Measurements from ENCODE around the gene ACSF3.
"Not testable (repeated sequence)": the region's sequence is repeated elsewhere in the genome, so short reads cannot be mapped to it uniquely, and the experiment has no call there.

Gene ACSF3

GRCh38 chr16:89055894-89056555, 37.6 kb upstream of the ACSF3 start:
- DNase-seq (ENCODE audit: low spot score): no peak

DNA sequence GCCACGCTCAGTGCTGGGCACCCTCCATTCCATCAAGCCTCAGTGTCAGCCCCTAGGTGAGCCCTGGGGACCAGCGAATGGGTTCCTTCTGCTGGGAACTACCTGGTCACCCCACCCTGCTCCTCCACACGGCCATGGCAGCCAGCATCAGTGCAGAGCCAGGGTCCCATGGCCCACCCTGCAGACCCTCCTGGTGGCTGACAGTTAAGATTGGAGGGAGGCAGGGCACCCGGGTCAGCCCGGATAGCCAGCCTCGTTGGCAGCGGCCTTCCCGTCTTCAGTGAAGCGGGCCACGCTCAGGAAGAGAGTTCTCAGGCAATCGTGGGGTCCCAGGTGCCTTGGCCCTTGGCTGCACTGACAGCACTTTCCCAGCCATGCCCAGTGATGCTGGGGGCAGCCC, 37.1 kb upstream of the ACSF3 start:
- DNase-seq (ENCODE audit: low spot score): no peak

- DNase-seq (ENCODE audit: low spot score): no peak
These were observed 35.9 kb upstream of the ACSF3 start for GRCh38 chr16:89057738-89058137.

DNA sequence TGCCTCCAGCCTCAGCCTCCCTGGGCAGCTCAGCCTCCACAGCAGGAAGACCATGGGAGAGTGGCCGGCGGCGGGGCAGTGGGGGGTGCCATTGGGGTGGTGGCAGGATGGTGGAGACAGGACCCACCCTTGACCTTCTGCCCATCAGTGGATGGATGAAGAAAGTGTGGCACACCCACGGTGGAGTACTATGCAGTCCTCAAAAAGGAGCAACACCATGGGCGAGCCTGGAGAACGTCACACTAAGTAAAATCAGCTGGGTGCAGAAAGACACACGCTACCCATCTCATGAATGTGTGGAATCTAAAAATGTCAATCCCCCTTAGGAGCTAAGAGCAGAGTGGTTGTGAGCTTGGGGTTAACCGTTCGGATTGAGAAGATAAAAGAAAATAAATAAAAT, 34.8 kb upstream of the ACSF3 start:
- no peak for DNase-seq (ENCODE audit: low spot score)

GRCh38 chr16:89060207-89060794, 33.4 kb upstream of the ACSF3 start:
- DNase-seq (ENCODE audit: low spot score): no peak

GRCh38 chr16:89061086-89061485, 32.6 kb upstream of the ACSF3 start:
- no peak for DNase-seq (ENCODE audit: low spot score)

DNA sequence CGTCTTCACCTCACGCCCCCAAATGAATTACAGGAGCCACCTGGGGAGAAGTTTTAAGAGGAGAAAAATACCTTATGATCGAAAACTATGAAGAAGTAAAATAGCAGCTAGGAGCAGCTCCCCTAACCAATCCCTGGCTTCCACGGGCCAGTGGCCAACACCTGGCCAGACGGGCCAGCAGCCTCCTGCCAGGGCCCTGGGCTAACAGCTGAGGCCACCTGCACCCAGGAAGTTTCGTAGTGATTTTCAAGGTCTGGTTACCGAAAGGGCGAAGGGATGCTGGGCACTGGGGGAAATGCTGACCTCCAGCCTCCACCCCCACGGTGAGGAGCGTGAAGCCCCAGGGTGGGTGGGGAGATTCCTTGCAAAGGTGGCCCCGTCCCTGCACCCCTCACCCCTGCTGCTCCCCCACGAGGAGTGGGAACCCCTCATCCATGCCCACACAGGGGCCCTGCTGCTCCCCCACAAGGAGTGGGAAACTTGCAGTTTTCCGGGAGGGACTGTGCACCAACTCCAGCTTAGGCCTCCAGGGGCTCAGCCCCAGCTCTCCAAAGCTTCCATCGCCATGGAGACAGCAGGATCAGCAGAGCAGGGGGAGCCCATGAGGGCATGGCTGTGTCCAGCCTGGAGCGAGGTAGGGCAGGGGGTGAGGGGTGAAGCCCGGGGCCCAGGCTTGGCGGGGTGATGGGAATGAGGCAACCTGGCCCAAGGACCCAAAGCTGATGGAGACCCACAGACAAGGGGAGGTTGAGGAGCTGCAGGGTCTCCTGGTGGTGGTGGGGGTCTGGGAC, 31.9 kb upstream of the ACSF3 start:
- no peak for DNase-seq (ENCODE audit: low spot score)

DNA sequence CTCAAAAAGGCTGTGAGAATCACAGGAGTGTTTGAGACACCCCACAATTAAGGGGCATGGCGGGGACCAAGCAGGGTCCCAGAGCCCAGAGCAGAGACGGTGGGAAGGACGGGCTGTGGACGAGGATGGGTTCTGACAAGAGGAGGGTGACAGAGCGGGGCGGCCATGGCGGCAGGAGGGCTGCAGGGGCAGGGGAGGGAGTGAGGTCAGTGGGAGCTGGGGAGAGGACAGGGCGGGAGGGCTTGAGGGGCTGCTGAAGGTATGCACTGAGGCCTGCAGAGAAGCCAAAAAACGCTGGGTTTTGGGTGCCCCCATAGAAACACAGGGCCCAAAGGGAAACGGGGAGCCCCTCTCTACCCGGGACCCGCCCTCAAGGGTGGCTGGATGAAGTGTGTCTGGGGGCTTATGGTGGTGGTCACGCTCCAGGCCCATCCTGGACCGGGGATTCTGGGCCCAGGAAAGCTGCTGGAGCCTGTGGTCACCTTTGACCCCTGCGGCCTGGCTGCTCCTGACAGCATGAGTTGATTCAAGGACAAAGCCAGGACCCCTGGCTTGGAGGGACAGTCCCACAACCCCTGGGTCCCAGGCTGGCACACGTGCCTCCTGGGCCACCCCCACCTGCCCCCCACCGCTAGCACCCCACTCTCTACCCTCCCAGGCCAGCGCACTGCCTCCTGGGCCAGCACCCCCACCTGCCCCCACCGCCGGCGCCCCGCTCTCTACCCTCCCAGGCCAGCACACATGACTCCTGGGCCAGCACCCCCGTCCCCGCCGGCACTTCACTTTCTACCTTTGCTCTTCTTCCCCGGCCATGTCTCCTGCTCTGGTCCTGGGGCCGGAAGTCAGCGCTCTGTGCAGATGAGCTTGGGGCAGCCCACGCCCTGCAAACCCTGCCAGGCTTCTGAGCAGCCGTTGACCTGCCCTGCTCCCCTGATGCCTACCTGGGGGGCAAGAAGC, 31.0 kb upstream of the ACSF3 start:
- no peak for DNase-seq (ENCODE audit: low spot score)

DNA sequence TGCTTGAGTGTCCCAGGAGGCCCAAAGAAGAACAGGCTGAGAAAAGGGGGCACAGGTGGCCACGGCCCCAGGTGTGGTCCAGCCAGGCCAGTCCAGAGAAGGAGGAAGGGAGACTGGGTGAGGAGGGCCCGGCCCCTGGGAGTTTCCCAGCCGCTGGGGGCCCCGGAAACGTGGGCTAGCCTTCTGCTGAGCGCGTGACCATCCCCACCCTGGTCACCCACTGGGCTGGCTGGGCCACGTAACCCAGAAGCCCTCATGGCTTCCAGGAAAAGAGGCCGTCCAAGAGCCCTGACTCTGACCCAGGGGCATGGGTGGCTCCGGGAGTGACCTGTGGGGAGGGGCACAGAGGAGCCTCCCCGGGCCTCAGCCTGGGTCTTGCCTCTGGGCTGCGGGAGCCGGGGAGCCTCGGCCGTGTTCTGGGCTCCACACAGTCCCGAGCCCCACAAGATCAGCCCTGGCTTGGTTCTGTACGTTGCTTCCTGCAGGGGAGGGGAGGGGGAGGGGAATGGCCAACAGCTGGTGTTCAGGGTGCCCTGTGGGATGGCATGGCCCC, 29.8 kb upstream of the ACSF3 start:
- no peak for DNase-seq (ENCODE audit: low spot score)

- no peak for DNase-seq (ENCODE audit: low spot score)
These were observed 28.8 kb upstream of the ACSF3 start for GRCh38 chr16:89064606-89065457.

DNA sequence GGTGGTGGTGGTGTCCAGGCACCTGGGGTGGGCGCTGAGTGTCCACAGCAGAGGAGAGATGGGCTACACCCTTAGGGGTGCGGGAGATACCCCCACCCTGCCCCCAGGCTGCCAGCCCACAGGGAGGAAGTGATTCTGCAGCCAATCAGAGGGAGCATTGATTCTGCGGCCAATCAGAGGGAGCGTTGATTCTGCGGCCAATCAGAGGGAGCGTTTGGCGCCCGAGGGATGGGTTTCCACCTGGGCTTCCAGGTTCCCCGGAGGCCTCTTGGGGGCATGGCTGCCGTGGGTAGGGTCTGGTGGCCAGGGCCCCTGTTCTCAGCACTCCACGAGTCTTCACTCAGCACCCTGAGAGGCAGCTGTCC, 28.2 kb upstream of the ACSF3 start:
- no peak for DNase-seq (ENCODE audit: low spot score)

GRCh38 chr16:89066721-89067120, 26.9 kb upstream of the ACSF3 start:
- DNase-seq (ENCODE audit: low spot score): no peak

DNA sequence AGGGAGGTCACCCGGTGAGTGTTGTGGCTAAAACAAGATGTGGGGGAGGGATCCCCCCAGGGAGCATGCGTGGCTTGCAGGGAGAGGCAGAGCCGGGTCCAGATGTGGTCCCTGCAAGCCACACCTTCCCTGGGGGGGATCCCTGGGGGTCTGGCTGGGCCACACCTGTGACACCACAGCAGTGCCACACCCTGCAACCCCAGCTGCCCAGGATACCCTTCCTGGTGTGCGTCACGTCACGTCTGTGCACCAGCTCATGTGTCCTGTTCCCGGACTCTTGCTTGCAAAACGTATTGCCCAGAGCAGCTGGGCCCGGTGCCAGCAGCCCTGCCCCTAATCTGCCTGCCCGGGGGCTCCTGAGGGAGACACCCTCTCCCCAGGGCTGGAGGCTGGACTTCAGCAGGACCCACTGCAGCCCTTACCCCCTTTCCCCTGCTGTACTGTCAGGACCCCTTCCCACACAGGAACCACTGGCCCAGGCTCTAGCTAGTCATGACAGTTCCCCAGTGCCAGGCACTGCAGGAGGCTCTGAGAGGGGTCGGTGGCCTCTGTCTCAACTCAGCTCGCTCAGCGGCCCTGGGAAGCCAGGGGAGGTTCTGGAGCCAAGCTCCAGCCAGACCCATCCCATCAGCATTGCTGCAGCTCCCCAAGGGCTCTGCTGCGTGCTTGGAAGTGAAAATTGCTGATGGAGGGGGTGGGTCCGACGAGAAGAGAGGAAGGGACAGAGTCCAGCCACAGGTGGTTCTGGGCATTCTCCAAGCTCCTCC, 25.8 kb upstream of the ACSF3 start:
- no peak for DNase-seq (ENCODE audit: low spot score)

DNA sequence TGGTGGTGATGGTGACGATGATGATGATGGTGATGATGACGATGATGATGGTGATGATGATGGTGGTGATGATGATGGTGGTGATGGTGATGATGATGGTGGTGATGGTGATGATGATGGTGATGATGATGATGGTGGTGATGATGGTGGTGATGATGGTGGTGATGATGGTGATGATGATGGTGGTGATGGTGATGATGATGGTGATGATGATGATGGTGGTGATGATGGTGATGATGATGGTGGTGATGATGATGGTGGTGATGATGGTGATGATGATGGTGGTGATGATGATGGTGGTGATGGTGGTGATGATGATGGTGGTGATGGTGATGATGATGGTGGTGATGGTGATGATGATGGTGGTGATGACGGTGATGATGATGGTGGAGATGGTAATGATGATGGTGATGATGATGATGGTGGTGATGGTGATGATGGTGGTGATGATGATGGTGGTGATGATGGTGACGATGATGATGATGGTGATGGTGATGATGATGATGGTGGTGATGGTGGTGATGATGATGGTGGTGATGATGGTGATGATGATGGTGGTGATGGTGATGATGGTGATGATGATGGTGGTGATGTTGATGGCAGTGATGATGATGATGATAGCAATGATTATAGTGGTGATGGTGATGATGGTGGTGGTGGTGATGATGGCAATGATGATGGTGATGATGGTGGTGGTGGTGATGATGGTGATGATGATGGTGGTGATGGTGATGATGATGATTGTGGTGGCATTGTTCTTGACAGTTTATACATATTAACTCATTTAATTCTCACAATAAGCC, 24.6 kb upstream of the ACSF3 start:
- not testable (repeated sequence) for DNase-seq (ENCODE audit: low spot score)

DNA sequence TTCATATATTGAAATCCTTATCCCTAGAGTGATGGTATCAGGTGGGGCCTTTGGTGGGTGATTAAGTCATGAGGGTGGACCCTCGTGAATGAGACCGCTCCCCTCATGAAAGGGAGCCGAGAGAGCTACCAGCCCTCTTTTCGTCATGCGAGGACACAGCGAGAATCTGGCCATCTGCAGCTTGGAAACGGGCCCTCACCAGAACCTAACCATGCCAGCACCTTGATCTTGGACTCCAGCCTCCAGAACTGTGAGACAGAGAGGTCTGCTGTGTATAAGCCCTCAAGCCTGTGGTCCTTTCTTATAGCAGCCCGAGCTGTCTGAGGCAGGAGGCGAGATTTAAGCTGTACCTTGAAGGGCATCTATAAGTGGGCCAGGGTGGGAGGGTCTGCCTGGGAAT, 23.7 kb upstream of the ACSF3 start:
- DNase-seq (ENCODE audit: low spot score): no peak

- DNase-seq (ENCODE audit: low spot score): no peak
These were observed 23.1 kb upstream of the ACSF3 start for GRCh38 chr16:89070590-89070989.

- DNase-seq (ENCODE audit: low spot score): no peak
These were observed 21.7 kb upstream of the ACSF3 start for GRCh38 chr16:89071686-89072547.

- DNase-seq (ENCODE audit: low spot score): no peak
These were observed 21.0 kb upstream of the ACSF3 start for GRCh38 chr16:89072548-89073130.
